ENCODE data around the gene C3orf22. TPM values are rescaled to one million over a fixed set of nuclear protein-coding genes. Genes with fewer than 3 reads are reported as not detected.

Gene C3orf22
- polyA plus RNA-seq, 3 donors = not detected

DNA sequence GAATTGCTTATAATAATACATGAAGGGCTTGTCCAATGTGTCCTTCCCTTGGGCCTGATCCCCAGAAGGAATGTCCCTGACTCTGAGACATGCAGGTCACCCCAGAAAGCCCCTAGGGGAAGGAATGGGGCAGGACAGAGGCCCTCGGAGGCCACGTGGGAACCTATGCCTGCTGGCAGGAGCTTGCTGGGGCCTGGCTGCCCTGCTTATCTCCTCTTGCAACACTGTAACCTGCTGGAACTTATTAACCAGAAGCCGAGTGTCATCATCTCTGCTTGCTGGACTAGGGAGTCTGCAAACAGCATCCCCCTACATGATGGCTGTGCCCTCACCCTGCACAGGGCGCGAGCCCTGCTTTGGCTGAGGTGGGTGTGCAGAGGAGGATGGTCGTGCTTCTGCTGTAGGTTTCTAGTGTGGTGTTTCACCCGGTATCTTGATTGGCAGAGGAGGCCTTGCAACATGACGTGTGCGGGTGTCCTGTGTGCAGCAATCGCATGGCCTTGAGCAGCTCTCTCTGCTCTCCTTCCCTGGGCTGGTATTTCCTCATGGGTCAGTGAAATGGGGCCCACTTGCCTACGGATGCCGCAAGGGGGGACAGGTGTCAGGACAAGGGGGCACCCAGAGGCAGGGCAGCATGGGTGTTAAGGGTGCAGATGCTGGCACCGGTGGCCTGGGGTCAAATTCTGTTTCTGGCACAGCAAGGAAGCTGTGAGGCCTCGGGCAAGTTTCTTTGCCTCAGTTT, 29.8 kb downstream of the C3orf22 start:
- Histone ChIP-seq H3K4me2 (replicated peaks; ENCODE audit: extremely low read depth, low read length, poor library complexity, severe bottlenecking) (peak overlapping the region; percentile 73), H3K36me3 (replicated peaks in 1 of 2; ENCODE audit: control insufficient read depth in 1 of 2, insufficient read depth in 2 of 2, low read length in 2 of 2) (no peaks in the 10 kb centered on the region), H3K27me3 (ENCODE audit: control insufficient read depth in 2 of 2, insufficient read depth in 2 of 2, low read length in 2 of 2) (no peaks in the 10 kb centered on the region), H3K27ac (ENCODE audit: low read depth in 1 of 2, low read length in 2 of 2) (peak overlapping the region; percentile 90 to 94), H4K20me1 (ENCODE audit: insufficient read depth, low read length) (no peaks in the 10 kb centered on the region), H3K9me3 (replicated peaks in 1 of 2; ENCODE audit: control insufficient read depth in 1 of 2, insufficient read depth in 1 of 2, low read length in 2 of 2) (no peaks in the 10 kb centered on the region), H2AFZ (ENCODE audit: insufficient read depth, low read depth, low read length, poor library complexity, severe bottlenecking) (peak overlapping the region; percentile 53), H3K4me1 (ENCODE audit: control insufficient read depth in 1 of 2, insufficient read depth in 2 of 2, low read length in 2 of 2) (peaks cover 85 to 96% of the 10 kb centered on the region in 2 donors), H3K79me2 (ENCODE audit: insufficient read depth, low read length) (peaks cover 54% of the 10 kb centered on the region), H3K9ac (ENCODE audit: insufficient read depth, low read length, poor library complexity, severe bottlenecking) (peak overlapping the region; percentile 67), H3K4me3 (replicated peaks in 1 of 3; ENCODE audit: low read depth in 2 of 3, low read length in 3 of 3) (peak overlapping the region in 1 of 3 experiments; percentile 58)
- WGBS (ENCODE audit: insufficient coverage) = 11% methylated on average over 8 of the region's 14 CpGs
- Mint-ChIP-seq H3K27me3 (ENCODE audit: low read depth in 3 of 3) (no peaks in the 10 kb centered on the region), H3K36me3 (peaks cover 7 to 8% of the 10 kb centered on the region in 2 donors), H3K4me1 (peaks cover 77% of the 10 kb centered on the region), H3K27ac (peak overlapping the region; percentile 88 to 95 (median 94)), H3K9me3 (peaks cover 0 to 4% (median 0%) of the 10 kb centered on the region in 7 donors), H3K4me3 (peak overlapping the region; percentile 27 to 76)
- DNase-seq = peak in 2 of 3 donors; percentile 37 to 48
- intact Hi-C loops (cut with micrococcal nuclease) = loop anchor here (1.0 to 10.0 kb wide), 2 partner anchors 11 to 926 kb away; no protein-coding TSS in a partner anchor
- TF ChIP-seq, protein P1, sequence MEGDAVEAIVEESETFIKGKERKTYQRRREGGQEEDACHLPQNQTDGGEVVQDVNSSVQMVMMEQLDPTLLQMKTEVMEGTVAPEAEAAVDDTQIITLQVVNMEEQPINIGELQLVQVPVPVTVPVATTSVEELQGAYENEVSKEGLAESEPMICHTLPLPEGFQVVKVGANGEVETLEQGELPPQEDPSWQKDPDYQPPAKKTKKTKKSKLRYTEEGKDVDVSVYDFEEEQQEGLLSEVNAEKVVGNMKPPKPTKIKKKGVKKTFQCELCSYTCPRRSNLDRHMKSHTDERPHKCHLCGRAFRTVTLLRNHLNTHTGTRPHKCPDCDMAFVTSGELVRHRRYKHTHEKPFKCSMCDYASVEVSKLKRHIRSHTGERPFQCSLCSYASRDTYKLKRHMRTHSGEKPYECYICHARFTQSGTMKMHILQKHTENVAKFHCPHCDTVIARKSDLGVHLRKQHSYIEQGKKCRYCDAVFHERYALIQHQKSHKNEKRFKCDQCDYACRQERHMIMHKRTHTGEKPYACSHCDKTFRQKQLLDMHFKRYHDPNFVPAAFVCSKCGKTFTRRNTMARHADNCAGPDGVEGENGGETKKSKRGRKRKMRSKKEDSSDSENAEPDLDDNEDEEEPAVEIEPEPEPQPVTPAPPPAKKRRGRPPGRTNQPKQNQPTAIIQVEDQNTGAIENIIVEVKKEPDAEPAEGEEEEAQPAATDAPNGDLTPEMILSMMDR (IDR thresholded peaks at IDR 0.05) = no peak

DNA sequence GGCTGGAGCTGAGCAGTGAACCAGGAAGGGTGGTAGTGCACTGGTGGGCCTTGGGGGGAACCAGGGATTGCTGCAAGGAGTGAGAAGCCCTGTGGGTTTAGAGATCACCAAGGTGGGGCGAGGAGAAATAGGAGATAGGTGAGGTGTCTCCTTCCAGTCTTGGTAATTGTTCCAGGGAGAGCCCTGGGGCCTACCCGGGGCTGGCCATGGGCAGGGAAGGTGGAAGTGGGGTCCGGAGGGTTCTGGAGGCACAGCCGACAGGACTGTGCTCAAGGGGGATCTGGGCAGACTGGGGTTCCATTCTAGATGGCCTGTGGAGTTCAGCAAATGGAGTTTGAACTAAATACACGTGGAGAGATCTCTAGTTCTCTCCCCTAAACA, 30.3 kb downstream of the C3orf22 start:
- Histone ChIP-seq H3K4me2 (replicated peaks; ENCODE audit: extremely low read depth, low read length, poor library complexity, severe bottlenecking) (peak overlapping the region; percentile 73), H3K9me3 (replicated peaks in 1 of 2; ENCODE audit: control insufficient read depth in 1 of 2, insufficient read depth in 1 of 2, low read length in 2 of 2) (no peaks in the 10 kb centered on the region), H3K4me1 (ENCODE audit: control insufficient read depth in 1 of 2, insufficient read depth in 2 of 2, low read length in 2 of 2) (peaks cover 84 to 96% of the 10 kb centered on the region in 2 donors), H3K9ac (ENCODE audit: insufficient read depth, low read length, poor library complexity, severe bottlenecking) (peak overlapping the region; percentile 12), H3K4me3 (replicated peaks in 1 of 3; ENCODE audit: low read depth in 2 of 3, low read length in 3 of 3) (peak overlapping the region in 1 of 3 experiments; percentile 58), H3K27me3 (ENCODE audit: control insufficient read depth in 2 of 2, insufficient read depth in 2 of 2, low read length in 2 of 2) (no peaks in the 10 kb centered on the region), H2AFZ (ENCODE audit: insufficient read depth, low read depth, low read length, poor library complexity, severe bottlenecking) (peak overlapping the region; percentile 53), H3K27ac (ENCODE audit: low read depth in 1 of 2, low read length in 2 of 2) (peak overlapping the region; percentile 90 to 94), H3K36me3 (replicated peaks in 1 of 2; ENCODE audit: control insufficient read depth in 1 of 2, insufficient read depth in 2 of 2, low read length in 2 of 2) (no peaks in the 10 kb centered on the region), H3K79me2 (ENCODE audit: insufficient read depth, low read length) (peaks cover 52% of the 10 kb centered on the region), H4K20me1 (ENCODE audit: insufficient read depth, low read length) (no peaks in the 10 kb centered on the region)
- H3K4me3 Mint-ChIP-seq = peak overlapping the region in 1 of 2 donors; percentile 76
- DNase-seq = no peak
- H3K36me3 Mint-ChIP-seq = peaks cover 7 to 8% of the 10 kb centered on the region in 2 donors
- peaks cover 73% of the 10 kb centered on the region for H3K4me1 Mint-ChIP-seq
- 91% methylated on average over 3 of the region's 5 CpGs for WGBS (ENCODE audit: insufficient coverage)
- peaks cover 0 to 4% (median 0%) of the 10 kb centered on the region in 7 donors for H3K9me3 Mint-ChIP-seq
- H3K27me3 Mint-ChIP-seq (ENCODE audit: low read depth in 3 of 3) = peaks cover 0 to under 1% (median 0%) of the 10 kb centered on the region in 3 donors
- TF ChIP-seq, protein P1 (IDR thresholded peaks at IDR 0.05) = no peak
- peak overlapping the region in 6 of 7 donors; percentile 88 to 95 (median 94) for H3K27ac Mint-ChIP-seq
- intact Hi-C loops (cut with micrococcal nuclease) = loop anchor here (1.0 to 10.0 kb wide), 2 partner anchors 12 to 926 kb away; no protein-coding TSS in a partner anchor
